UCSD-AML1 (cell line): ENCODE results near the gene RNASEH2A.

ENCODE experiments used
- DNase-seq: peaks from one replicate; lab custom pipeline; 2025; ENCODE audit not compliant: unreplicated experiment; lab: John Stamatoyannopoulos, UW

Gene RNASEH2A

GRCh38 chr19:12856653-12857052, 50.3 kb downstream of the RNASEH2A start:
- DNase-seq: no peak

GRCh38 chr19:12858041-12858928, 51.9 kb downstream of the RNASEH2A start:
- DNase-seq: no peak

GRCh38 chr19:12859546-12859945, 53.2 kb downstream of the RNASEH2A start:
- no peak for DNase-seq
